GM19193 (cell line): Measurements from ENCODE around the gene TEX44.

ENCODE experiments used
- POLR2A ChIP-seq: IDR thresholded peaks from 4 replicates; pipeline ENCODE4 v1.6.1; 2011; ENCODE audit not compliant: insufficient read depth, insufficient read length; ENCODE audit errors: extremely low read depth

Gene TEX44

DNA sequence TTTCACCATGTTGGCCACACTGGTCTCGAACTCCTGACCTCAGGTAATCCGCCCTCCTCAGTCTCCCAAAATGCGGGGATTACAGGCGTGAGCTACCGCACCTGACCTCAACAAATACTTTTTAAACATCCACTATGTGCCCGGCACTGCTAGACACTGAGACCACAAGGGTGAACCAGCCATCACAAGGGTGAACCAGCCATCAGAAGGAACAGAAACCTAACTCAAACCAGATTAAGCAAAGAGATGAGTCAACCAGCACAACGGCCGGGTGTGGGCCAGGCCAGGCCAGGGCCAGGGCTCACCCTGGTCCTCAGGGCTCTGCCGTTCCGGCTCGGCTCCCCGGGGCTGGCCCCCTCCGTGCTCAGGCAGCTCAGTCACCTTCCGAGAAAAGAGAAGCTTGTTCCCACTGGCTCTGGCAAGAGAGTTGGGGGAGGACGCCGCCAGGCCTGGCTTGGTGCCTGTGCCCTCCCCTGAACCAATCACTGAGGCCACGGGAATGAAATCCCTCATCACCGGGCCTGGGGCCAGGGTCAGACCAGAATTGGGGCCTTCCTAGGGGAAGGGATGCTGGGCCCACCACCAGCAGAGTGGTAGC lies 4.4 kb downstream of the TEX44 start:
- no peak for TF ChIP-seq POLR2A

DNA sequence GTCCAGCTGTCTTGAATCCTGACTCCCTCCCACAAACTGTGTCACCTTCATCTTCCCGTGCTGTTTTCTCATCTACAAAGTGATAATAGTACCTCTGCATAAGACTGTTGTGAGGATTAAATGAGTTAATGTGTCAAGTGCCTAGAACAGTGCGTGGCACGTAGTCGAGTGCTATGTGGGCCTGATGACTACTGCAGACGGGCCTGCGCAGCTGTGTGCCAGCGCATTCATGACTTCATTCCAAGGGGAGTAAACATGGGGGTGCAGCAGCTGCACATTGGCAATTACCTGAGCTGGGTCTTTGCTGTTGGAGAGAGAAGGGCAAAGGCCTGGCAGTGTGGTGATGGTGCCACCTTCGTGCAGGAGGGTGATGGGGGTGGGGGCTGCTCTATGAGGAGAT lies 5.0 kb downstream of the TEX44 start:
- no peak for TF ChIP-seq POLR2A

DNA sequence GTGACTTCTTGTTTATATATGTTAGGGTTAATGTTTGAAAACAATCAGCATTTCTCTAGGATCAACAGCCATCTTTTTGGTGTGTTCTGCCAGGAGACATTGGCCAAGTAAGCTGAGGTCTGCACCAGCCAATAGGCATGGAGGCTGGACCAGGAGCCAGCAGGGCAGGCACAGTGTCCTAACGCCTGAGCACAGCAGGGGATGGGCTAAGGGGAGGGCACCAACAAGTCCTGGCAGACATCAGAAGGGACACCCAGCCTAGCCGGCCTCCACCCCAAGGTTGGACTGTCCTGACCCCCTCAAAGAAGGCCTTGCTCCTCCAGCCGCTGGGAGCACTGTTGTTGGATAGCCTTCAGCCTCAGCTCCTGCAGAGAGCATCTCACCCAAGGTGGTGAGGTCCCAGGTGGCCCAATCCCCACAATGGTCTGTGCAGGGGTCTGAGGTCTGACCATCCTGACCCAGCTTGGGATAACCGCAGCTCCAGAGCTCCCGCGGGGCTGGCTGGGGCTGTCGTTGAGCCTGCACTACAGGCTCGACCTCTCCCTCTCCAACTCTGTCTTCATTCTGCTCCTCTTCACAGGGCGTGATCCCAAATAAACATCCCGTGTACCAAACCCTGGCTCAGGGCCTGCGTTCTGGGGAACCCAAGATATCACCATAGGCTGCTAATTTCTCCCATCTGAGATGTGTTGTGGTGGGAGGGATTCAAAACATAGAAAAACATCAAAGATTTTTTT lies 8.1 kb downstream of the TEX44 start:
- no peak for TF ChIP-seq POLR2A

DNA sequence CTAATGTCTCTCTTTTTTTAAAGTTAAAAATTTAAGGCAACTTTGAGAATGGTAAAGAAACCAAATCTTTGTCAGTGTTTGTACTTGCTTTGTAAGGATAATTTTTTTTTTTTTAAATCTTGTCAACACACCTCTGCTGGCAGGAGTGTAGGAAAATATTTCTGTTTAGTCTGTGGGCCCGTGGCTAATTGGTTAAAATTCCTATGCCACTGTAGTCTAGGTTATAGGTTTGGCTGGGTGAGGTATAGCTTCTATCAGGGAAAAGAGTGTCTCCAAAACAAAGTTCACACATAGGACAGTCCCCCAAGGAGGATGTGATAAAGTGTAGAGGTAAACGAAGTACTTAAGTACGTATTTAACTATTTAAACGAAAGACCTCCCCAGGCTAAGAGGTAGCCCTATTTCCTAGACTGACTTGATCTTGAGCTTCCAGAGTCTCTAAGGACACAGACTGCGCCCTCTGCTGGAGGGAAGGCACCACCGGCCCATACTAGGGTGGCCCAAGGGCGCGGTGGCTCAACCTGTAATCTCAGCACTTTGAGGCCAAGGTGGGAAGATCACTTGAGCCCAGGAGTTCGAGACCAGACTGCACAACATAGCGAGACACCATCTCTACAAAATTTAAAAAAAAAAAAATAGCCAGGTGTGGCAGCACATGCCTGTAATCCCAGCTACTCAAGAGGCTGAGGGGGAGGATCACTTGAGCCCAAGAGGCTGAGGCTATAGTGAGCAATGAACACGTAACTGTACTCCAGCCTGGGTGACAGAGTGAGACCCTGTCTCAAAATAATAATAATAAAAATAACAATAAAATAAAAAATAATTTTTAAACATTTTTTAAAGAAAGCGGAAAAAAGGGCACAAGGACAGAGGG lies 8.9 kb downstream of the TEX44 start:
- TF ChIP-seq POLR2A, result no peak

DNA sequence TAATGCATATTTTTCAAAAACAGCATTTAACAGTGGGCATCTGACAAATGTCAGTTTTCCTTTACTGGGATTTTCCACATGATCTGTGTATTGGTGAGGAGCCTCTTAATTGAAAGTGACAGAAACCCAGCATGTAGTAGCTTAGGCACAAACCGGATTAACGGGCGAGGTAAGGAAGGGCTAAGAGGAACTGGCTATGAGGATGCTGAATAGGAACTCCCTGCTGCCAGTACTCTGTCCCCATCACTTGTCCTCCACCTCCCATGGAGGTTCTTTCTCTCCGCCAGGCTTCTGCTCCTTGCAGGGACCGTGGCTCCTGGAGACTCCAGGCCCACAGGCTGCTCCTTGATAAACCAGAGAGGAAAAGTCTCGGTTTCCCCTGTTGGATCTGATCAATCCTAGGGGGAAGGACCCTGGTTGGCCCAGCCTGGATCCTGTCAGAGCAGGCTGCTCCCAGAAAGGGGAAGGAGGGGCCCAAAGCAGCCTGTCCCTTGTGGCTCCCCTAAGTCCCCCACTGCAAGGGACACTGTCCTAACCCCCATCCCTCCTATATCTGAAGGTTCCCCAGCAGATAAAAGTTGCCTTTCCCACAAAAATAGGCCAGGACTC lies 10.3 kb downstream of the TEX44 start:
- no peak for TF ChIP-seq POLR2A

DNA sequence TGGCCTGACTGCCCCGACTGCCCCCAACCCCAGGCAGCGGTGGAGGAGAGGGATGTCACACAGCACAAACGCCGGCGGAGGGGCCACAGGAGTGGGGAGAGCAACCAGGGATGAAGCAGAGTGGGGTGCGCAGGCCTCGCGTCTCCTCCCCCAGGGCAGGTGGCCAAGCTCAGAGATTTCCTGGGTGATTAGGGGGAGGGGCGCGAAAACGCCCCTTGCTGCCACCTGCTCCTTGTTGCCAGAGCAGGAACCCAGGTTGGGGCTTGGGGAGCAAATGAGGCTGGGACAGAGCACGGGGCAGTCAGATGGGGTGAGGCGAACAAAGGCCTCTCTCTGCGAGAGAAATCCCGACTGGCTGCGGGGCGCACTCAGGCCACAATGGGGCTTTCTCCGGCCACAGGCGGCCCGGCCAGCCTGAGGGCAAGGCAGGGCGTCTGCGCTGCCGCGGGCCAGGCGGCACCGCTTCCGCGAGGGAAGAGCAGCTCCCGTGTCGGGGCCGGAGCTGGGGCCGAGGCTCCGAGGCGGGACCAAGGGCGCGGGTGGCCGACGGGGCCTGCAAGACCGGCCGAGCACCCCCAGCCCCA lies 11.5 kb downstream of the TEX44 start:
- peak; percentile 39 for TF ChIP-seq POLR2A

DNA sequence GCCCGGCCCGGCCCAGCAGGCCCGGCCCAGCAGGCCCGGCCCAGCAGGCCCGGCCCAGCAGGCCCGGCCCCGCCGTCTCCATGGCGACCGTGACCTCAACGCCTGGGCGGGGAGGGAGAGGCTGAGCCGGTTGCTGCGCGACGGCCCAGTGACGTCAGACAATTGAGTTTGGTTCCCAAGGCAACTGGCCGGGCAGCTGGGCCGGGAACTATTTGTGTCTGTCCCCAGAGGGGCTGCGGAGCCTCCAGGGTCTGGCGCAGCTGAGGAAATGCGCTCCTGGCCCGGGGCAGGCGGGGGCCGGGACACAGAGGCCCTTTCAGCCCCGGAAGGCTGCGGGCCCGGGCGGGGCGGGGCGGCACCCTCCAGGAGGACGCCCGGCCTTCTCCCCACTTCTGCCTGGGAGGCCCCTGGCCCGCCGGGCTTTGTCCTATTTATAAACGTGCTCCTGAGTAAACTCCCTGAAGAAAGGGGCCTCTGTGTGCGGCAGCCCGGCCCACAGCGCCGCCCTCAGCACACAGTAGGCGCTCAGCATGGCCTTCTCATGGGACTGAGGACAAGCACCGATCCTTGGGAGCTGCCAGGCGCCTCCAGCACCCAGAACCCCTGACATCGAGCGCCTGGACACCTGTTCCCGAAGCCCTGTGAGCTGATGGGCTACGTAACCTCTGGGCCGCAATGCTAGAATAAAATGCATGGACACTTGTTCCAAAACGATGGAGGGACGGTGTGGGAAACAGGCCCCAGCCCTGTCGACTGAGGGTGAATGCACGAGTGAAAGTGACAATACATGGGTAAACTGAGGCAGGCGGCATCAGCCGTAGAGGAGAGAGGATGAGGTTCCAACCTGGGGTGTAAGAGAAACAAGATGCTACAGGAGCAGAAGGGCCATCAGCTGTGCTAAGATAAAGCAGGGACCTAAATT lies 12.3 kb downstream of the TEX44 start:
- peak; percentile 14 for TF ChIP-seq POLR2A

DNA sequence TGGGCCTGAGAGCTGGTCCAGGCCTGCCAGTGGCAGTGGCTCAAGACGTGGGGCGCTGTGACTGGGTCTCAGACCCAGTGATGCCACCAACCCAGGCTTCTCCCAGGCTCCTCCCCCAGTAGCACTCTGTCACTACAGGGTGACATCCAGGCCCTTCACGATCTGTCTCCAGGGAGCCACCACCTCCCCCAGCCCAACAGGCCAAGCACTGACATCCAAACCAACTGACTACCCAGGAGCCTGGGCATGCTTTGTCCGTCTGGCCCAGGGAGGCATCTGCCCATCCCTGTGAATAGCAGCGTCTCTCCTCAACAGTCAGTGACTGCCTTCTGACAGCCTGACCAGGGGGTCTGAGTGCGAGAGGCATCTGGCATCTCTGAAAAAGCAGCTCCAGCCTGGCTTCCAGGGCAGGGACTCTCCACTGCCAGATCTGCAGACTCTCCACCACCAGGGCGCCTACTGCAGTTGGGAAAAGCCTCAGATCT lies 13.0 kb downstream of the TEX44 start:
- TF ChIP-seq POLR2A, result no peak

DNA sequence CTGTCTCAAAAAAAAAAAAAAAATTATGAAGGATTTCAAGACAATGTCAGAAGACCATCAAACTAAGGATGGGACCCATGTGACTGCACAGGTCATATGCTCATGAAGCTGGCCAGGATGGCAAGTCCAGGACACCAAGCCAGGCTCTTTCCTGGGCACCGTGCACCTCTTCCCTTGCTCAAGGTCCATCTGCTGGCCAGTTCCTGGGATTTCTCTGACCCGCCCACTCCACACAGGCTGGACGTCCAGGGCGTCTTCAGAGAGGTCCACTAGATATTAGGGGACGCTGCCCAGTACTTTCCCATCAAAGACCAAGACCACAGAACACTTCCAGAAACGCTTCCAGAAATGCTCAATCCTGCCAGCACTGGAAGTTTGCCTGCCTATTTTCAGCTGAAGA lies 14.3 kb downstream of the TEX44 start:
- TF ChIP-seq POLR2A, result no peak

DNA sequence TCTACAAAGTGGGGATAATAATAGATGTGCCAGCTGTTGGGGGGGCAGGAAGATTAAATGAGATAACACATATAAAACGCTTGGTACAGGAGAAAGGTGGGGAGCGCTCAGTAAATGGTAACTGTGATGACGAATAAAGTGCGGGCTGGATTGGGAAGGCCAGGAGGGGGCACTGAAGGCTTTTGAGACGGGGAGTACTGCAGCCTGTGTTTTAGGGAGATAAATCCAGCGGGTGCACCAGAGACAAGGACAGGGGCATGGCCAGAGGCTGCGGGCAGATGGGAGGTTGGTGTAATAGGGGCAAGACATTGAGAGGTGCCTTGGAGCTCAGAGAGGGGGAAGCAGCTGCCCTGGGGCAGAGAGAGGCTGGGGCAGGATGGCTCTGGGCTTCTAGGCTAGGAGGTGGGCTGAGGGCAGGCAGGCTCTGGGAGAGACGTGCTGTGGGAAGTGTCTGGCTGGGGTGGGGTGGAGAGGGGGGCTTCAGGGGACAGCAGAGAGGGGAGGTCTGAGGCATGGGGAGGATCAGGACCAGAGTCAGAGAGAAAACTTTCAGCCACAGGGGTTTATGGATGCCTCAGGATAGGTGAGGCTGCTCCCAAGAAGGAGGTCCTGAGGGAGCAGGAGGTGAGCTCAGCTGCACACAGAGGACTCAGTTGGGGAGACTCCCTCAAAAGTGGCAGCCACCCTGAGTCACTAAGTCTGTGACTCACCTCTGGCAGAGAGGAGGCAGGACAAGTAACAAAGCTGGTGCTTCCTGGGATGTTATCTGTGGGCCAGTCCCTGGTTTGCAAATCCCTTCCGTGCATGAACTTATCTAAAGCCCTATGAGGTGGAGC lies 18.8 kb downstream of the TEX44 start:
- TF ChIP-seq POLR2A, result no peak

DNA sequence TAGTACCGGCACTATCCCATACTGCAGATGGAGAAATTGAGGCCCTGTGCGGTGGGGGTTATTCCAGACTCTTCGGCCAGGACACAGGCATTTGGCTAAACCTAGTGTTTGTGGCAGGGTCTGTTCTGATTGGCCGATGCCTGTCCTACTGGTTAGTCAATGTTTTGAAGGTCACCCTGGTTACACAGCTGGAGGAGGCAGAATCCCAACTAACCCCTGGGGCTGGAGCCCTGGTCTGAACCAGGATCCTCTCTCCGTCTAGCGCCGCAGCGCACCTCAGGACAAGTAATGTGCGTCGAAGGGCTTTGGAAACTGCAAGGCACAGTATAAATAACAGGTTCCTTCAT lies 19.4 kb downstream of the TEX44 start:
- TF ChIP-seq POLR2A, result no peak

DNA sequence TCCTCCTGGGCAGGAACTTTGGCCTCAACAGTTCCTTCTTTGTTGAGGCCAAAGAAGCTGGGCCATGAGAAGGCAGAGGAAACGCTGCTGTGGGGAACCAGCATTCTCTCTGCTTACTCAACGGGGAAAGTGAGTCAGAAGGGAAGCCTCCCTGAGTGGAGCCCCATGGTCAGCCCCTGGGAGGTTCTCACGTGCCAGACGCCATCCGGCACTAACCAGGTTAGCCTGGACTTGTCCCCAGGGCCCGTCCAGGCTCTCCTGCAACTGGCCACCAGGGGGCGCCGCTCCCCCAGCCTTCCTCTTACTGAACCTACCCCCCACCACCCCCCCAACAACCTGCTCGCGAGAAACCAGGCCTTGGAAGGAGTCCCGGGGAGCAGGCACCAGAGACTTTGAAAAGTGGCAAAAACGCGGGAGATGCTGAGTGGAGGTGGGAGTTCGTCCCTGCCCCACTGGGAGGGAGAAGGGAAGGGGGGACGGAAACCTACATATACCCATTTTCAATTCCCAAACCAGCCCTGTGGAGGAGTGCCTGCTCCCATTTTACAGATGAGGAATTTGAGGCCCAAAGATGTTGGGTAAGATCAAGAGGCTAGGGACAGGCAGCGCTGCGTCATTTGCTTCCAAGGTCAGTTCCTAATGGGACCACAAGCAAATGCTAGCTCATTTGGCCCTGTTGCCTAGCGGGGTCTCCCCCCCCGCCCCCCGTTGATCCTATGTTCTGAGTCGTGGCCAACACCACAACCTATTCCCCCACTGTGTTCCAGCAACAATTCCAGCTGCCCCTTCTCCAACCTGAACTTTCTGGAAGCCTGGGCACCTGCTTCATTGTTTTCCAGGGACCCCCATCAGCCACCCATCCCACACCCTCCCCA lies 20.0 kb downstream of the TEX44 start:
- TF ChIP-seq POLR2A, result peak; percentile 9
